SW 1271 (cell line): ENCODE measurements around the gene NR3C1.

Experiments used
- DNase-seq, 2 experiments: peaks; one replicate each; lab custom pipeline; 2025; lab: John Stamatoyannopoulos, UW

The NR3C1 gene

GRCh38 chr5:143425835-143426234, 22.3 kb upstream of the NR3C1 start:
- DNase-seq: no peak

GRCh38 chr5:143418140-143418866, 14.8 kb upstream of the NR3C1 start:
- DNase-seq: no peak

GRCh38 chr5:143417503-143418139, 14.1 kb upstream of the NR3C1 start:
- DNase-seq: no peak

- DNase-seq: no peak
Observed at GRCh38 chr5:143416411-143416810, 12.9 kb upstream of the NR3C1 start.

- DNase-seq: no peak
Observed at GRCh38 chr5:143413958-143414669, 10.6 kb upstream of the NR3C1 start.

GRCh38 chr5:143412661-143413342, 9.3 kb upstream of the NR3C1 start:
- no peak for DNase-seq

- DNase-seq: no peak
Observed at GRCh38 chr5:143409926-143410325, 6.4 kb upstream of the NR3C1 start.

- no peak for DNase-seq
Observed at GRCh38 chr5:143406408-143406807, 2.9 kb upstream of the NR3C1 start.

- no peak for DNase-seq
Observed at GRCh38 chr5:143405849-143406098, 2.3 kb upstream of the NR3C1 start.

- DNase-seq: peak; percentile 23 to 74
Observed at GRCh38 chr5:143405063-143405848, 1.8 kb upstream of the NR3C1 start.

- peak in 1 of 2 experiments; percentile 90 for DNase-seq
Observed at GRCh38 chr5:143404416-143405062, 1.1 kb upstream of the NR3C1 start.

GRCh38 chr5:143403334-143403592, 223 bp downstream of the NR3C1 start:
- DNase-seq: no peak

GRCh38 chr5:143402553-143403333, 743 bp downstream of the NR3C1 start:
- peak in 1 of 2 experiments; percentile 67 for DNase-seq

- peak in 1 of 2 experiments; percentile 32 for DNase-seq
Observed at GRCh38 chr5:143402017-143402552, 1.4 kb downstream of the NR3C1 start.

- DNase-seq: no peak
Observed at GRCh38 chr5:143401227-143402016, 2.1 kb downstream of the NR3C1 start.

- DNase-seq: no peak
Observed at GRCh38 chr5:143400541-143401226, 2.8 kb downstream of the NR3C1 start.

GRCh38 chr5:143399616-143400540, 3.6 kb downstream of the NR3C1 start:
- DNase-seq: no peak
